ENCODE results near the gene PPP2R2C. TPM values are rescaled to one million over a fixed set of nuclear protein-coding genes. Genes with fewer than 3 reads are reported as not detected.

PPP2R2C gene
- polyA plus RNA-seq, 1 donor (not counting 4 experiments of a cell fraction or from before 2014, with no cell fraction given): 12.3 TPM

GRCh38 chr4:6364581-6364980 lies 107.8 kb downstream of the PPP2R2C start:
- H3K4me2 ChIP-seq (ENCODE audit: control insufficient read depth, extremely low read depth, insufficient read depth, low read depth, low read length): no peak overlapping the region
- H3K9me1 ChIP-seq (ENCODE audit: control insufficient read depth, extremely low read depth, insufficient read depth, low read length): no peaks in the 10 kb centered on the region
- H3K4me3 ChIP-seq (ENCODE audit: control insufficient read depth in 2 of 3, extremely low read depth in 1 of 3, insufficient read depth in 2 of 3, low read depth in 1 of 3, low read length in 3 of 3): no peak overlapping the region
- no peak overlapping the region for H2AFZ ChIP-seq (ENCODE audit: control insufficient read depth, low read length)
- no peaks in the 10 kb centered on the region for H3K4me1 ChIP-seq (ENCODE audit: control insufficient read depth, extremely low read depth, insufficient read depth, low read length)
- H3K79me2 ChIP-seq (ENCODE audit: control insufficient read depth, insufficient read depth, low read length): no peaks in the 10 kb centered on the region
- dilution Hi-C loops (cut with MboI; ENCODE audit: extremely low pct_ligation_motif_present, low sequenced_read_pairs): no loop called here
- DNase-seq (ENCODE audit: low read depth, low spot score): no peak
- no peak overlapping the region for H3K9ac ChIP-seq (ENCODE audit: control insufficient read depth, extremely low read depth, insufficient read depth, low read length)
- H3K27ac ChIP-seq (ENCODE audit: control insufficient read depth, insufficient read depth, low read length): no peak overlapping the region
- TF ChIP-seq EZH2 (IDR thresholded peaks at IDR 0.05; ENCODE audit: low read length) (no peak), CTCF (optimal IDR thresholded peaks at IDR 0.05 in 1 of 3, IDR thresholded peaks at IDR 0.05 in 1 of 3, conservative IDR thresholded peaks at IDR 0.05 in 1 of 3; ENCODE audit: extremely low read depth in 1 of 3, insufficient read depth in 2 of 3, low read length in 3 of 3) (no peak)
- no peak for FAIRE-seq
- no peaks in the 10 kb centered on the region for H4K20me1 ChIP-seq (ENCODE audit: control insufficient read depth, extremely low read depth, insufficient read depth, low read length)
- H3K36me3 ChIP-seq (ENCODE audit: control insufficient read depth in 2 of 2, extremely low read depth in 1 of 2, insufficient read depth in 2 of 2, low read length in 2 of 2): peaks cover 0 to 1% of the 10 kb centered on the region in 2 experiments
- H3K27me3 ChIP-seq (ENCODE audit: control insufficient read depth, extremely low read depth, insufficient read depth, low read length): no peaks in the 10 kb centered on the region
- no peaks in the 10 kb centered on the region for H3K9me3 ChIP-seq (ENCODE audit: control insufficient read depth, low read depth, low read length)

- Histone ChIP-seq H3K4me3 (ENCODE audit: control insufficient read depth in 2 of 3, extremely low read depth in 1 of 3, insufficient read depth in 2 of 3, low read depth in 1 of 3, low read length in 3 of 3) (no peak overlapping the region), H3K9me3 (ENCODE audit: control insufficient read depth, low read depth, low read length) (no peaks in the 10 kb centered on the region), H3K4me1 (ENCODE audit: control insufficient read depth, extremely low read depth, insufficient read depth, low read length) (no peaks in the 10 kb centered on the region), H3K27ac (ENCODE audit: control insufficient read depth, insufficient read depth, low read length) (no peak overlapping the region), H3K9me1 (ENCODE audit: control insufficient read depth, extremely low read depth, insufficient read depth, low read length) (no peaks in the 10 kb centered on the region), H3K36me3 (ENCODE audit: control insufficient read depth in 2 of 2, extremely low read depth in 1 of 2, insufficient read depth in 2 of 2, low read length in 2 of 2) (peaks cover 0 to 1% of the 10 kb centered on the region in 2 experiments), H4K20me1 (ENCODE audit: control insufficient read depth, extremely low read depth, insufficient read depth, low read length) (no peaks in the 10 kb centered on the region), H3K79me2 (ENCODE audit: control insufficient read depth, insufficient read depth, low read length) (no peaks in the 10 kb centered on the region), H3K4me2 (ENCODE audit: control insufficient read depth, extremely low read depth, insufficient read depth, low read depth, low read length) (no peak overlapping the region), H3K9ac (ENCODE audit: control insufficient read depth, extremely low read depth, insufficient read depth, low read length) (no peak overlapping the region), H3K27me3 (ENCODE audit: control insufficient read depth, extremely low read depth, insufficient read depth, low read length) (no peaks in the 10 kb centered on the region), H2AFZ (ENCODE audit: control insufficient read depth, low read length) (no peak overlapping the region)
- DNase-seq (ENCODE audit: low read depth, low spot score): no peak
- TF ChIP-seq CTCF (optimal IDR thresholded peaks at IDR 0.05 in 1 of 3, IDR thresholded peaks at IDR 0.05 in 1 of 3, conservative IDR thresholded peaks at IDR 0.05 in 1 of 3; ENCODE audit: extremely low read depth in 1 of 3, insufficient read depth in 2 of 3, low read length in 3 of 3) (no peak), EZH2 (IDR thresholded peaks at IDR 0.05; ENCODE audit: low read length) (no peak)
- no peak for FAIRE-seq
- dilution Hi-C loops (cut with MboI; ENCODE audit: extremely low pct_ligation_motif_present, low sequenced_read_pairs): no loop called here
Observed at GRCh38 chr4:6364146-6364545, 108.3 kb downstream of the PPP2R2C start.
